Lower lobe of right lung (tissue), 2 donors: ENCODE results near the gene ELMO3. TPM values are rescaled to one million over a fixed set of nuclear protein-coding genes. Genes with fewer than 3 reads are reported as not detected.
A peak's percentile ranks its signal among the peaks of the same experiment; 100 is the strongest.

Experiments
- ATAC-seq, 2 donors: fragments of 200-7000 bp; cut with Tn5 transposase; one replicate each; pipeline ENCODE4 v1.9.1; 2020 to 2022; ENCODE audit warnings: mild to moderate bottlenecking in 2 of 2, moderate library complexity in 2 of 2
- DNase-seq: peaks from one replicate; pipeline ENCODE4 v3.0.0-alpha.2; 2020
- H3K27ac ChIP-seq: fragments of 200-600 bp; one replicate; pipeline ENCODE4 v1.8.0; 2022
- H3K27me3 ChIP-seq: fragments of 200-600 bp; one replicate; pipeline ENCODE4 v1.8.0; 2022; ENCODE audit warnings: low read depth
- H3K36me3 ChIP-seq: fragments of 200-600 bp; one replicate; pipeline ENCODE4 v1.8.0; 2022; ENCODE audit warnings: mild to moderate bottlenecking
- H3K4me1 ChIP-seq: fragments of 200-600 bp; one replicate; pipeline ENCODE4 v1.8.0; 2022
- H3K4me3 ChIP-seq: fragments of 200-600 bp; one replicate; pipeline ENCODE4 v1.8.0; 2022; ENCODE audit warnings: mild to moderate bottlenecking
- H3K9me3 ChIP-seq: fragments of 200-600 bp; one replicate; pipeline ENCODE4 v1.8.0; 2022
- CTCF ChIP-seq: fragments of 200-600 bp; IDR thresholded peaks from one replicate; pipeline ENCODE4 v1.8.0; 2022; ENCODE audit warnings: antibody characterized with exemption, mild to moderate bottlenecking
- intact Hi-C: fragments of 100-400 bp; cut with DNase I; formaldehyde crosslinking; loops from one replicate; pipeline ENCODE4 v1.11.0; 2022
- total RNA-seq: library from RNA; stranded (reverse); fragmentation: NEBNext Ultra II Directional; extraction: Animal tissue kit (Norgen Biotek cat#: 25700); gene quantifications from one replicate; pipeline ENCODE4 v1.2.1, GENCODE V29; 2021
- donor health status: DM: no; HTN: yes; CAD: no; lungs with severe emphysema.

Gene ELMO3
- total RNA-seq, 1 donor from 2014 or later = 14.9 TPM

DNA sequence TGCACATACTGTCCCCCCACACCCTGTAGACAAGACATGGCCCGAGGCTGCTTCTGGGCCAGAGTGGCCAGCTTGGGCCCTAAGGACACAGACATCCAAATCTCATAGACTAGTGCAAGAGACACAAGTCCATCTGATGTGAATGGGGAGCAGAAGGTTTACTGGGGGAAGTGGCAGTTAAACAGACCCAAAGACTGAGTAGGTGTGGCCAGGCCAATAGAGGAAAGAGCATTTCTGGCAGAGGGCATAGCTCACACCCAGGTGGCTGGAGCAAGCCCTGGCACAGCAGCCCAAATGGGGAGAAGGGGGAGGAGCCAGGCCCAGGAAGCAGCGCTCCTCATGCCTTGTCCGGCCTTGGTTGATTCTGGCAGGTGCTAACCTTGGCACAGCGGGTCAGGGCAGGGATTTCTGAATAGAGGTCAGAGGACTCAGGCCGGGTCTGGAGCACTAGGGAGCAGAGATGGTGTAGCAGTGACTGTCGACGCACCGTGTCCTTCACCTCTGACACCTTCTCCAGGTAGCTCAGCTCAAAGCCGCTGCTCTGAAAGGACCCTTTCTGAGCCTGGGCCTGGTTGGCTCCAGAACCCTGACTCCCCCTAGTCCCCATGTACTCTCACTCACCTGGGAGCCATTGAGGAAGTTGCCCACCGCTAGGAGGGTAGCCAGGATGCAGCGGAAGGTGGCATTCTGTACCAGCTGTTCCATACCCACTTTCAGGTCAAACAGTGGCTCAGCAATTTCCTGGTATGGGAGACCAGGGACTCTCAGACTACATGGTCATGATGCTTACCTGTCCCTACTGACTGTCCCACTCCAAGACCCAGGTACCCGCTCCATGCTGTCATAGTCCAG, 32.1 kb downstream of the ELMO3 start:
- ATAC-seq (no peak), DNase-seq (no peak)

DNA sequence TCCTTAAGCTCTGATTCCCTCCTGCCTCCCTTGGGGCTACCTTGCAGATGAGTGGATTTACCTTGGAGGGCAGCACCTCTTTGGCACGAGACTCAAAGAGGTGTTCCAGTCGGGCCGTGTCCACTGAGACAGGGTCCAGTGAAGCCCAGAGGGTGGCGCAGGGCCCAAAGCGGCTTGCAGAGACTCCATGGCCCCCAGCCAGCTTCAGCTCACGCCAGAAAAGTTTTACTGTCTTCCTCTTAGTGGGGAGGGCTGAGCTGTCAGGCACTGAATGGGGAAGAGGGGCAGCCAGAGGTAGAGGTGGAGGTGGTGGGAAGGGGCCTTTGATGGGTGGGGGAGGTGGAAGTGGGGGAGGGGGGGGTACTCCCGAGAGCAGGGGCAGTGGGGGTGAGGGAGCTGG, 34.7 kb downstream of the ELMO3 start:
- no peak for ATAC-seq
- H3K4me3 ChIP-seq = no peak overlapping the region
- H3K36me3 ChIP-seq = peaks cover 100% of the 10 kb centered on the region
- peaks cover under 1% of the 10 kb centered on the region for H3K4me1 ChIP-seq
- intact Hi-C loops = no loop called here
- no peak for TF ChIP-seq CTCF
- no peak for DNase-seq
- H3K27me3 ChIP-seq = no peaks in the 10 kb centered on the region
- no peaks in the 10 kb centered on the region for H3K9me3 ChIP-seq
- H3K27ac ChIP-seq = no peak overlapping the region

More for the DNA sequence above, 32.1 kb downstream of the ELMO3 start:
- no peak overlapping the region for H3K27ac ChIP-seq
- no peak overlapping the region for H3K4me3 ChIP-seq
- intact Hi-C loops = no loop called here
- H3K36me3 ChIP-seq = peaks cover 81% of the 10 kb centered on the region
- TF ChIP-seq CTCF = no peak
- no peaks in the 10 kb centered on the region for H3K9me3 ChIP-seq
- H3K27me3 ChIP-seq = no peaks in the 10 kb centered on the region
- peaks cover 16% of the 10 kb centered on the region for H3K4me1 ChIP-seq

- H3K27ac ChIP-seq = no peak overlapping the region
- intact Hi-C loops = no loop called here
- DNase-seq (no peak), ATAC-seq (no peak)
- H3K27me3 ChIP-seq = no peaks in the 10 kb centered on the region
- TF ChIP-seq CTCF = no peak
- H3K36me3 ChIP-seq = peaks cover 100% of the 10 kb centered on the region
- no peaks in the 10 kb centered on the region for H3K9me3 ChIP-seq
- peaks cover 2% of the 10 kb centered on the region for H3K4me1 ChIP-seq
- no peak overlapping the region for H3K4me3 ChIP-seq
Measured at GRCh38 chr16:67234180-67234597, 35.3 kb downstream of the ELMO3 start.

DNA sequence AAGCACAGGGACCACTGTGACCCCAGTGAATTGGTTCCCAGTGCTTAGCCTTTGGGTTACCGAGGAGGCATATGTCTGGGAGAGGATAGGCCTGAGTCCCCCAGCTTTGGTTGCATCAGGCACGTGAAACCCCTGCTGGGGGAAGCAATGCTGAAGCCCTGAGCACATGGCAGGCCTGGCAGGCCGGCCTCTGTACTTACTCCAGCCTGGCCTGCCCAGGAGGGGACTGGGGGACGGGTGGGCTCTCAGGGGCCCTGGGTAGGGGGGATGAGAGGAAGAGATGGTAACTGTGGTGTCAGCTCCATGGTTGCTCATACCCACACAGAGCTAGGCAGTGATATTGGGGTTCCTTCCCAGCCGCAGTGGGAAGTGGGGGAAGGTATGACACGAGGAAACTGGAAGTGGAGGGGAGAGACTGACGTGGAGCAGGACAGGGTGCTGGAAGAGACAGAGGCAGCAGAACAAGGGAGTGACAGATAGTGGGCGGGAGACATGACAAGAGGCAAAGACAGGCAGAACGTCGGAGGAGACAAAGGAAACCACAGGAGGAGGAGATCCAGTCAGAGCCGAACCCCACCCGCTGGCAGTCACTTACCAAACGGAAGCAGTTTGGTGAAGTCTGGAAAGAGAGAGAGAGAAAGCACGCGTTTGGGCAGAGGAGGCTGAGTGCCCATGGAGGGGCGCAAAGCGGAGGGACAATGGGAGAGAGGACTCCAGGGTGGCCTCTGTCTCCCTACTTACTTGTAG, 37.1 kb downstream of the ELMO3 start:
- Histone ChIP-seq H3K27ac (no peak overlapping the region), H3K27me3 (no peaks in the 10 kb centered on the region), H3K36me3 (peaks cover 86% of the 10 kb centered on the region), H3K4me1 (peaks cover 20% of the 10 kb centered on the region), H3K4me3 (no peak overlapping the region), H3K9me3 (no peaks in the 10 kb centered on the region)
- intact Hi-C loops = no loop called here
- no peak for TF ChIP-seq CTCF
- DNase-seq (no peak), ATAC-seq (no peak)

DNA sequence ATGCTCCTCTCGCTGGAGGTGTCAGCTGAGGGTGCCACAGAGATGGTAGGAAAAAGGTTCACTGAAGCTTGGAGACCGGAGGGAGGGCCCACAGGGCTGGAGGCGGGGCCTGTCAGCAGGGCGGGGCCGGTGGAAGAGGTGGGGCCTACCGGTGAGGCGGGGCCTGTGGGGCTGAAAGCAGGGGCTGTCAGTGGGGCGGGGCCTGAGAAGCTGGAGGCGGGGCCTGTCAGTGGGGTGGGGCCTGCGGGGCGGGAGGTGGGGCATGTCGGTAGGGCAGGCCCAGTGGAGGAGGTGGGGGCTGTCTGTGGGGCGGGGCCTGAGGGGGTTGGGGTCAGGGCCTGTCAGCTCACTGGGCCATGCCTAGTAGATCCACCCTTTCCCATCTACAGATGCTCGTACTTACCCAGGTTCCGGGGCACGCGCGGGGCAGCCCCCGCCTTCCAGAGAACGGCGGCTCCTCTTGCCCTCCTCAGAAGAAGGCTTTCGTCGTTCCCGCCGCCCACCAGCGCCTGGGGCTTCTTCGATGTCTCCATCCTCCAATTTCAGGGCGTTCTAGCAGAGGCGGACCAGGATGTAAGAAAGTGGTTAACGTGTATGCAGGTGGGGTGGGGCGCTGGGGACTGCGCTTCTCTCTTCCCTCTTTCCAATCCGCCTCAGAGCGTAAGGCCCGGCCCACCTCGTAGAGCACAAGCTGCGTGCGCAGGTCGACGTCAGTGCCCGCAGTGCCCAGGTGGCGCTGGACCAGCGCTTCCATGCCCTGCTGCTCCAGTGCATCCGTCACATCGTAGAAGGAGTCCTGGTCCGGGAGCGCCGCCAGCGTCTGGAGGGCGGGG, 37.8 kb downstream of the ELMO3 start:
- ATAC-seq (peak in 1 of 2 donors; percentile 28), DNase-seq (peak; percentile 61)
- Histone ChIP-seq H3K4me1 (peaks cover 28% of the 10 kb centered on the region), H3K4me3 (no peak overlapping the region), H3K27me3 (no peaks in the 10 kb centered on the region), H3K27ac (no peak overlapping the region), H3K36me3 (peaks cover 78% of the 10 kb centered on the region), H3K9me3 (no peaks in the 10 kb centered on the region)
- intact Hi-C loops = no loop called here
- no peak for TF ChIP-seq CTCF
